ENCODE measurements around the gene MIA2. TPM values are rescaled to one million over a fixed set of nuclear protein-coding genes. Genes with fewer than 3 reads are reported as not detected.

Gene MIA2
- total and polyA plus RNA-seq, 2 donors (not counting 1 experiment from before 2014, with no cell fraction given): 11.5 to 27.1 TPM

- TF ChIP-seq CTCF (IDR thresholded peaks at IDR 0.05): no peak
- no peak for TF ChIP-seq EZH2 (IDR thresholded peaks at IDR 0.05; ENCODE audit: borderline replicate concordance, insufficient read depth, low read depth, low read length, poor library complexity, severe bottlenecking)
- DNase-seq (no peak), ATAC-seq (ENCODE audit: low read depth) (no peak)
- Histone ChIP-seq H3K9ac (ENCODE audit: low read length) (no peak overlapping the region), H3K27ac (ENCODE audit: low read length in 2 of 2) (no peak overlapping the region), H3K79me2 (ENCODE audit: control insufficient read depth, insufficient read depth, low read length) (peaks cover 32% of the 10 kb centered on the region), H3K4me1 (ENCODE audit: control insufficient read depth in 2 of 2, insufficient read depth in 2 of 2, low read length in 2 of 2) (no peaks in the 10 kb centered on the region), H3K9me3 (ENCODE audit: control extremely low read depth in 1 of 3, control insufficient read depth in 2 of 3, insufficient read depth in 1 of 3, low read length in 2 of 3) (peaks cover 0 to 5% (median 0%) of the 10 kb centered on the region in 3 donors), H3K36me3 (replicated peaks in 1 of 2; ENCODE audit: control extremely low read depth in 1 of 2, control insufficient read depth in 1 of 2, extremely low read depth in 1 of 2, insufficient read depth in 2 of 2, low read length in 1 of 2) (peaks cover 7 to 27% of the 10 kb centered on the region in 2 experiments), H3K27me3 (replicated peaks in 1 of 4; ENCODE audit: control extremely low read depth in 1 of 4, control insufficient read depth in 3 of 4, insufficient read depth in 4 of 4, low read length in 3 of 4) (no peaks in the 10 kb centered on the region), H4K20me1 (ENCODE audit: control insufficient read depth, insufficient read depth, low read length, poor library complexity, severe bottlenecking) (peaks cover 22% of the 10 kb centered on the region), H2AFZ (ENCODE audit: insufficient read depth, low read depth, low read length, poor library complexity, severe bottlenecking) (no peak overlapping the region), H3K4me3 (ENCODE audit: control extremely low read depth in 1 of 5, extremely low read depth in 1 of 5, insufficient read depth in 1 of 5, low read depth in 2 of 5, low read length in 4 of 5) (no peak overlapping the region), H3K4me2 (replicated peaks; ENCODE audit: low read depth, low read length, poor library complexity, severe bottlenecking) (no peak overlapping the region)
- H3K4me3 Mint-ChIP-seq: no peak overlapping the region
- 100% methylated on average over 1 of the region's 1 CpG for WGBS (ENCODE audit: insufficient coverage)
- no peaks in the 10 kb centered on the region for H3K4me1 Mint-ChIP-seq
- H3K27me3 Mint-ChIP-seq: no peaks in the 10 kb centered on the region
- POLR2A ChIA-PET: no interaction called here
- H3K27ac Mint-ChIP-seq: no peak overlapping the region
- no peaks in the 10 kb centered on the region for H3K9me3 Mint-ChIP-seq (ENCODE audit: insufficient read depth)
- intact Hi-C loops (cut with micrococcal nuclease): no loop called here
- CTCF ChIA-PET: no interaction called here
Measured at GRCh38 chr14:39289523-39289922, 55.8 kb downstream of the MIA2 start.

GRCh38 chr14:39291701-39292100, 58.0 kb downstream of the MIA2 start:
- H3K9me3 ChIP-seq (ENCODE audit: control extremely low read depth in 1 of 3, control insufficient read depth in 2 of 3, insufficient read depth in 1 of 3, low read length in 2 of 3): no peaks in the 10 kb centered on the region
- no peak overlapping the region for H3K27ac ChIP-seq (ENCODE audit: low read length in 2 of 2)
- H3K36me3 ChIP-seq (replicated peaks in 1 of 2; ENCODE audit: control extremely low read depth in 1 of 2, control insufficient read depth in 1 of 2, extremely low read depth in 1 of 2, insufficient read depth in 2 of 2, low read length in 1 of 2): peaks cover 5 to 38% of the 10 kb centered on the region in 2 experiments
- H3K4me3 Mint-ChIP-seq: no peak overlapping the region
- peaks cover 22% of the 10 kb centered on the region for H4K20me1 ChIP-seq (ENCODE audit: control insufficient read depth, insufficient read depth, low read length, poor library complexity, severe bottlenecking)
- H3K9ac ChIP-seq (ENCODE audit: low read length): no peak overlapping the region
- DNase-seq (no peak), ATAC-seq (ENCODE audit: low read depth) (no peak)
- POLR2A ChIA-PET: no interaction called here
- CTCF ChIA-PET: interaction anchor here (1.0 to 1.5 kb wide), 3 partner anchors 23 to 60 kb away, joined by 3 read pairs; no protein-coding TSS in a partner anchor
- intact Hi-C loops (cut with micrococcal nuclease): no loop called here
- no peaks in the 10 kb centered on the region for H3K9me3 Mint-ChIP-seq (ENCODE audit: insufficient read depth)
- H3K4me2 ChIP-seq (replicated peaks; ENCODE audit: low read depth, low read length, poor library complexity, severe bottlenecking): no peak overlapping the region
- TF ChIP-seq EZH2 (IDR thresholded peaks at IDR 0.05; ENCODE audit: borderline replicate concordance, insufficient read depth, low read depth, low read length, poor library complexity, severe bottlenecking) (no peak), CTCF (IDR thresholded peaks at IDR 0.05) (no peak)
- H3K27me3 Mint-ChIP-seq: no peaks in the 10 kb centered on the region
- H3K4me1 Mint-ChIP-seq: no peaks in the 10 kb centered on the region
- WGBS (ENCODE audit: insufficient coverage): 100% methylated on average over 1 of the region's 4 CpGs
- no peaks in the 10 kb centered on the region for H3K27me3 ChIP-seq (replicated peaks in 1 of 4; ENCODE audit: control extremely low read depth in 1 of 4, control insufficient read depth in 3 of 4, insufficient read depth in 4 of 4, low read length in 3 of 4)
- H3K27ac Mint-ChIP-seq: no peak overlapping the region
- H3K79me2 ChIP-seq (ENCODE audit: control insufficient read depth, insufficient read depth, low read length): peaks cover 28% of the 10 kb centered on the region
- no peak overlapping the region for H3K4me3 ChIP-seq (ENCODE audit: control extremely low read depth in 1 of 5, extremely low read depth in 1 of 5, insufficient read depth in 1 of 5, low read depth in 2 of 5, low read length in 4 of 5)
- H2AFZ ChIP-seq (ENCODE audit: insufficient read depth, low read depth, low read length, poor library complexity, severe bottlenecking): no peak overlapping the region
- H3K4me1 ChIP-seq (ENCODE audit: control insufficient read depth in 2 of 2, insufficient read depth in 2 of 2, low read length in 2 of 2): no peaks in the 10 kb centered on the region
